GM19324 (cell line): Measurements from ENCODE around the gene SLC16A13.
"Not testable (repeated sequence)": the region's sequence is repeated elsewhere in the genome, so short reads cannot be mapped to it uniquely, and the experiment has no call there.

Experiments
- ATAC-seq: cut with Tn5 transposase; IDR thresholded peaks from one replicate; pipeline ENCODE4 v1.9.1; 2021; ENCODE audit warnings: mild to moderate bottlenecking, moderate library complexity; ENCODE audit not compliant: unreplicated experiment, low FRiP score

The SLC16A13 gene

GRCh38 chr17:7060165-7060891, 24.5 kb downstream of the SLC16A13 start:
- ATAC-seq, result no peak

GRCh38 chr17:7063518-7064094, 27.8 kb downstream of the SLC16A13 start:
- ATAC-seq, result no peak

- no peak for ATAC-seq
These were observed 28.4 kb downstream of the SLC16A13 start for GRCh38 chr17:7064261-7064660.

DNA sequence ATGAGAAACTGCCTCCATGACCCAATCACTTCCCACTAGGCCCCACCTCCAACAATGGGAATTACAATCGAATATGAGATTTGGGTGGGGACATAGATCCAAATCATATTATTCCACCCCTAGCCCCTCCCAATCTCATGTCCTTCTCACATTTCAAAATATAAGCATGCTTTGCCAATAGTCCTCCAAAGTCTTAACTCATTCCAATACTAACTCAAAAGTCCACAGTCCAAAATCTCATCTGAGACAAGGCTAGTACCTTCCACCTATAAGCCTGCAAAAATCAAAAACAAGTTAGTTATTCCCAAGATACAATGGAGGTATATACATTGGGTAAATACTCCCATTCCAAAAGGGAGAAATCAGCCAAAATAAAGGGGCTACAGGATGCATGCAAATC, 31.4 kb downstream of the SLC16A13 start:
- no peak for ATAC-seq

DNA sequence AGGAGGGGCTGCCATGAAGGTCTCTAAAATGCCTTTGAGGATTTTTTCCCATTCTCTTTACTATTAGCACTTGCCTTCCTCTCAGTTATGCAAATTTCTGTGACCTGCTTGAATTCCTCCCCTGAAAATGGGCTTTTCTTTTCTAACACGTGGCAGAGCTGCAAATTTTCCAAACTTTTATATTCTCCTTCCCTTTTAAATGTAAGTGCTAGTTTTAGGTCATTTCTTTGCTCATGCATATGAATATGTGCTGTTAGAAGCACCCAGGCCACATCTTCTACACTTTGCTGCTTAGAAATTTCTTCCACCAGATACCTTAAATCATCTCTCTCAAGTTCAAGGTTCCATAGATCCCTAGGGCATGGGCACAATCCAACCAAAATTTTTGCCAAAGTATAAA, 32.5 kb downstream of the SLC16A13 start:
- no peak for ATAC-seq

- no peak for ATAC-seq
These were observed 34.9 kb downstream of the SLC16A13 start for GRCh38 chr17:7070712-7071111.

DNA sequence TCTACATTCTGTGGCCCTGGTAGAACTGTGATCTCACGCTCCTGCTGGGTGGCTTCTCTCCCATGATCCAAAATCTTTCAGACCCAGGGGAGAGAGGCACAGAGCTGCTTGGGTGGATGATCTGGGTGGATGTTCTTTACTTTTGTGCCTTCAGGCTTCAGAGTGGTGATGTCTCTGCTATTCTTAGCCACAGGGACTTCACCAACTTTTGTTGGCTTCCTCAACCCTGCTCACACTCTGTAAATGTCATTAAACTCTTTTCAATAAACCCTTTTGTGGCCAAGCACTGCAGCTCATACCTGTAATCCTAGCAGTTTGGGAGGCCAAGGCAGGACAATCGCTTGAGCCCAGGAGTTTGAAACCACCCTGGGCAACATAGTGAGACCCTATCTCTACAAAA, 36.6 kb downstream of the SLC16A13 start:
- no peak for ATAC-seq

GRCh38 chr17:7074931-7075330, 39.1 kb downstream of the SLC16A13 start:
- ATAC-seq, result no peak

GRCh38 chr17:7077911-7078546, 42.2 kb downstream of the SLC16A13 start:
- no peak for ATAC-seq

GRCh38 chr17:7078711-7079110, 42.9 kb downstream of the SLC16A13 start:
- no peak for ATAC-seq

DNA sequence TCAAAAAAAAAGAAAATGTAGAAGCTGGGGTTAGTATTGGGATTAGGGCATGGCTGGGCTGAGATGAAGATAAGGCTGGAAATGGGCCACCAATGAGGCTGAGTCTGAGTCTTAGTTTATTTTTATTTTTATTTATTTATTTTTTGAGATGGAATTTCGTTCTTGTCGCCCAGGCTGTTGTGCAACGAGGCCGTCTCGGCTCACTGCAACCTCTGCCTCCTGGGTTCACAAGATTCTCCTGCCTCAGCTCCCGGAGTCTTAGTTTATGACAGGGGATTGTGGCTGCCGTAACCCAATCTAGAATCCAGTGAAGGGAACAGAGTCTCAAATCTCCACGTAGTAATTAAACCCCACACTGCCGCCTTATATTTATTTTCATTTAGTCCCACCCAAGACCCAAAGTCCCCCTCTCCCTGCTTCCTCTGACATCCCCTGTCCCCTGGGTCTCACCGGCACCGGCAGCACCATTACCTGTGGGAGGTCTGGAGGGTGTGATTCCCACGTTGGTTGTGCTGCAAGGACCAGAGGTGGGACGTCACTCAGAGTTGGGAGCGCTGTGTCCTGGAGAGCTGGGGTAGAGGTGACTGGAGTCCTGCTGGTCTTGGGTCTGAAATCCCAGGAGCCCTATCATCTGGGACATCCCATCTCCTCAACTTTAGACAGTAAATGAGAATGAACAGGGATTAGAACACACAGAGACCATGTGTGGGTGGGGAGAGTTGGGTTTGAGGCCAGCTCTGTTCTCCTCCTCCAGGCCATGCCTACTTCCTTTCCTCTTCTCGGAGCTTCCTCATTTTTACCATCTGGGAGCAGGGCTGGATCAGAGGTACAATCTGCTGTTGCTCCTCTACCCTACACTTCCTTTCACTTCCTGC, 44.0 kb downstream of the SLC16A13 start, which contains the start of gene CLEC10A:
TSS of gene CLEC10A (minus strand) at position 671 of the 875 bp plus-strand sequence. CDS start 1,439 bp downstream, outside the sequence.
- ATAC-seq, result no peak

GRCh38 chr17:7080456-7081041, 44.7 kb downstream of the SLC16A13 start:
- no peak for ATAC-seq

DNA sequence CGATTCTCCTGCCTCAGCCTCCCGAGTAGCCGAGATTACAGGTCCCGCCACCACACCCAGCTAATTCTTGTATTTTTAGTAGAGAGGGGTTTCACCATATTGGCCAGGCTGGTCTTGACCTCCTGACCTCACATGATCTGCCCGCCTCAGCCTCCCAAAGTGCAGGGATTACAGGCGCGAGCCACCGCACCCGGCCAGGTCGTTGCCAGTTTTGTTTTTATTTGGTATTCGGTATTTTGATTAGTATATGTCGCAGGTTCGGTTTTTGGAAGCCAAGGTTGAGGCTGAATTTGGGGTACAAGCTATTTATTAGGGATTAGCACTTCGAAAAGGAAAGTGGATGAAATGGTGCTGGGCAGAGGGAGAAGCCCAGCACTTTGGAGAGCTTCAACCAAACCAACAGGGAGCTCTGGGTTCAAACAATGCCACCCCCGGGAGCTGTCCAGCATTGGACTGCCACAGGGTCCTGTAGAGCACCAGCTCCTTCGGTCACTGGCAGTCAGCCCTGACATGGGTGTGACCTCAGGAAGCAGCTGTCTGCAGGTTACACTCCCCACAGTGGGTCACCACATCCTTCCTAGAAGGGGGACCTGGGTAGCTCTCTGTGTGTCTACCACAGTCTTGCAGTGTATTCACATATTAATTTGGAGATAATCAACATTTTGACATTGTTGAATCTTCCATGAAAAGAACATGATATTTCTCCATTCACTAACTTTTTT, 45.7 kb downstream of the SLC16A13 start:
- ATAC-seq, result no peak

GRCh38 chr17:7083592-7083991, 47.8 kb downstream of the SLC16A13 start:
- no peak for ATAC-seq

- no peak for ATAC-seq
These were observed 48.3 kb downstream of the SLC16A13 start for GRCh38 chr17:7084088-7084487.

DNA sequence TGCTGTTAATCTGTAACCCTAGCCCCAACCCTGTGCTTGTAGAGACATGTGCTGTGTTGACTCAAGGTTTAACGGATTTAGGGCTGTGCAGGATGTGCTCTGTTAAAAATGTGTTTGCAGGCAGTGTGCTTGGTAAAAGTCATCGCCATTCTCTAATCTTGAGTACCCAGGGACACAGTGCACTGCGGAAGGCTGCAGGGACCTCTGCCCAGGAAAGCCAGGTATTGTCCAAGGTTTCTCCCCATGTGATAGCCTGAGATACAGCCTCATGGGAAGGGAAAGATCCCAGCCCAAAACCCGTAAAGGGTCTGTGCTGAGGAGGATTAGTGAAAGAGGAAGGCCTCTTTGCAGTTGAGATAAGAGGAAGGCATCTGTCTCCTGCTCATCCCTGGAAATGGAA, 52.6 kb downstream of the SLC16A13 start:
- not testable (repeated sequence) for ATAC-seq

GRCh38 chr17:7089570-7089969, 53.8 kb downstream of the SLC16A13 start:
- not testable (repeated sequence) for ATAC-seq
